Heart left ventricle (tissue), 13 donors: ENCODE data around the gene FCMR.

ENCODE experiments used
- POLR2A ChIP-seq, 2 donors: fragments of 450-650 bp; IDR thresholded peaks; one replicate each; pipeline ENCODE4 v1.6.1; 2017; ENCODE audit warnings: antibody characterized with exemption in 2 of 2, mild to moderate bottlenecking in 2 of 2, moderate library complexity in 2 of 2
- TF ChIP-seq, protein P1 (sequence below), 12 donors: fragments of 200-600 bp; sonication (generic) in 4 of 12; IDR thresholded peaks; one replicate each; pipeline versions ENCODE4 v1.5.0 to v1.8.0; 2018 to 2022; ENCODE audit warnings: antibody characterized with exemption in 12 of 12, mild to moderate bottlenecking in 5 of 12
- donor health status: ischemic (EF 13 %, LVEDD 7.1; RV severe dilation, severe dysfunction).
- donor health status: DM: no; HTN: yes; CAD: no.
- donor health status: DM: no; HTN: no; CAD: no.
- donor health status: ischemic (EF 25% LVEDD 6.9; RV normal size, moderate dysfunction).
- donor health status: ischemic (EF 25% LVEDD 5.7; RV mildly dilated, moderate dysfunction).
- donor health status: ischemic (EF 35%, LVEDD 5.7; RV mildly dilated, moderate dysfunction).
- donor health status: nonischemic (EF 11% LVEDD 7.7; RV severe dilation, severe dysfunction).
- donor health status: DM: yes; HTN: yes; CAD: no.
- donor health status: PGD.
- donor health status: ischemic (EF 29% LVEDD 5.4; RV normal size, mild dysfunction).
- donor health status: nonischemic (EF 23%, LVEDD 6.1; RV moderate dilation, normal function).

DNA sequence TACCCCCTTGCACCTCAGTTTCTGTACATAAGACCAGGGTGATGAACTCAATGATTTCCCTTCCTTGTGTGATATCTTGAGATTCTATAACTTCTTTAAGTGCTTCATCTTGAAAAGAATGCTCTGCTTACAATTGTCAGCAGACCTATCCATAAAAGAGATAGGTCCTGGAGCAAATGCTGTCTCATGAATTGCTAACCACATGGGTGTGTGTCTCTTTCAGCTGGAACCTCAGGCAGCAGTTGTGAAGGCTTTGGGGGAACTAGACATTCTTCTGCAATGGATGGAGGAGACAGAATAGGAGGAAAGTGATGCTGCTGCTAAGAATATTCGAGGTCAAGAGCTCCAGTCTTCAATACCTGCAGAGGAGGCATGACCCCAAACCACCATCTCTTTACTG, 53.5 kb downstream of the FCMR start:
- no peak for TF ChIP-seq POLR2A (IDR thresholded peaks at IDR 0.05)
- TF ChIP-seq, protein P1, sequence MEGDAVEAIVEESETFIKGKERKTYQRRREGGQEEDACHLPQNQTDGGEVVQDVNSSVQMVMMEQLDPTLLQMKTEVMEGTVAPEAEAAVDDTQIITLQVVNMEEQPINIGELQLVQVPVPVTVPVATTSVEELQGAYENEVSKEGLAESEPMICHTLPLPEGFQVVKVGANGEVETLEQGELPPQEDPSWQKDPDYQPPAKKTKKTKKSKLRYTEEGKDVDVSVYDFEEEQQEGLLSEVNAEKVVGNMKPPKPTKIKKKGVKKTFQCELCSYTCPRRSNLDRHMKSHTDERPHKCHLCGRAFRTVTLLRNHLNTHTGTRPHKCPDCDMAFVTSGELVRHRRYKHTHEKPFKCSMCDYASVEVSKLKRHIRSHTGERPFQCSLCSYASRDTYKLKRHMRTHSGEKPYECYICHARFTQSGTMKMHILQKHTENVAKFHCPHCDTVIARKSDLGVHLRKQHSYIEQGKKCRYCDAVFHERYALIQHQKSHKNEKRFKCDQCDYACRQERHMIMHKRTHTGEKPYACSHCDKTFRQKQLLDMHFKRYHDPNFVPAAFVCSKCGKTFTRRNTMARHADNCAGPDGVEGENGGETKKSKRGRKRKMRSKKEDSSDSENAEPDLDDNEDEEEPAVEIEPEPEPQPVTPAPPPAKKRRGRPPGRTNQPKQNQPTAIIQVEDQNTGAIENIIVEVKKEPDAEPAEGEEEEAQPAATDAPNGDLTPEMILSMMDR (IDR thresholded peaks at IDR 0.05), result no peak
